Measurements from ENCODE around the gene PRTFDC1. TPM values are rescaled to one million over a fixed set of nuclear protein-coding genes. Genes with fewer than 3 reads are reported as not detected.
A peak's percentile ranks its signal among the peaks of the same experiment; 100 is the strongest.

PRTFDC1 gene, protein sequence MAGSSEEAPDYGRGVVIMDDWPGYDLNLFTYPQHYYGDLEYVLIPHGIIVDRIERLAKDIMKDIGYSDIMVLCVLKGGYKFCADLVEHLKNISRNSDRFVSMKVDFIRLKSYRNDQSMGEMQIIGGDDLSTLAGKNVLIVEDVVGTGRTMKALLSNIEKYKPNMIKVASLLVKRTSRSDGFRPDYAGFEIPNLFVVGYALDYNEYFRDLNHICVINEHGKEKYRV
- polyA plus RNA-seq (2012; ENCODE audit: missing spikeins): 0.68 TPM

DNA sequence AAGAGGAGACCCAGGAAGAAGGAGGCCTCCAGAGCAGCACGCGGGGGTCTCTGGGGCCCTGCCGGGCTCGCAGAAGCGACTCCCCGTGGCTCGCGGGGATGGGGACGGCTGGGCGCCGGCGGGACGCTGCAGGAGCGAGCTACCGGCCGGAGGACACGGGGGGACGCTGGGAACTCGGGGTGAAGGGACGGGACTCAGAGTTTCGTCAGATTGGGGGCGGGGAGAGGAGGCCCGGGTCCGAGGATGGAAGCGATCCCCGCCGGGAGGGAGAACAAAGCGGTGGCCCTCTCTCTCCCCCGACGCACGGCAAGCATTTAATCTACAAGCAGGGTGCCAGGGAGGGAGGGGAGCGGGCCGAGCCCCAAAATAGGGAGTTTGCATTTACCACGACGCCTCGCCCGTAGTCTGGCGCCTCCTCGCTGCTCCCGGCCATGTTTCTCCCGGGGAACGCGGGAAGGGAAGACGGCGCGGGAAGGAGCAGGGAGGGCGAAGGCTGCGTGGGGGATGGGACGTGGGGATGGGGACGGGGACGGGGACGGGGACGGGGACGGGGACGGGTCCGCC is at the start of gene PRTFDC1:
Gene PRTFDC1, minus strand, starts transcription at position 464 of the 564 bp plus-strand sequence. Its CDS starts 31 bp downstream, at position 433.
- FAIRE-seq (no peak), DNase-seq (ENCODE audit: insufficient read length) (peak; percentile 31)
- TF ChIP-seq POLR2AphosphoS5 (IDR thresholded peaks at IDR 0.05; ENCODE audit: low read depth, low read length): no peak
- TF ChIP-seq POLR2A (IDR thresholded peaks at IDR 0.05; ENCODE audit: low read depth, low read length): no peak; the same call in 1 of the 2 replicates
- TF ChIP-seq TAF1 (IDR thresholded peaks at IDR 0.05; ENCODE audit: borderline replicate concordance, low read depth, low read length): no peak

DNA sequence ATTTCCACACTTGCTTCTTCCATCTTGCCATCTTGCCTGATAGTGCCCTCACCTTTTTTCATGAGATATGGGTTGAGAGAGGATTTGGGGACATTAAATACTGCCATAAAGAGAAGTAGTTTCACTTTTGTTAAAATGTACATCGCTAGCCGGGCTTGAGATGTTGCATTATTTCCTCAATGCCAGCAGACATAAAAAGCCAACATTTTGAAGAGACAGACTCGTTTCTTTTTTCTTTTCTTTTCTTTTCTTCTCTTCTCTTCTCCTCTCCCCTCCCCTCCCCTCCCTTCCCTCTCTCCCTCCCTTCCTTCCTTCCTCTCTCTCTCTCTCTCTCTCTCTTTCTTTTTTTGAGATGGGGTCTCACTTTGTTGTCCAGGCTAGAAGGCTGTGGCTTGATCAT is 45.6 kb upstream of the PRTFDC1 start:
- FAIRE-seq: no peak
- TF ChIP-seq POLR2AphosphoS5 (IDR thresholded peaks at IDR 0.05; ENCODE audit: low read depth, low read length) (no peak), TAF1 (IDR thresholded peaks at IDR 0.05; ENCODE audit: borderline replicate concordance, low read depth, low read length) (no peak), POLR2A (IDR thresholded peaks at IDR 0.05; ENCODE audit: low read depth, low read length) (no peak)
- no peak for DNase-seq (ENCODE audit: insufficient read length)

DNA sequence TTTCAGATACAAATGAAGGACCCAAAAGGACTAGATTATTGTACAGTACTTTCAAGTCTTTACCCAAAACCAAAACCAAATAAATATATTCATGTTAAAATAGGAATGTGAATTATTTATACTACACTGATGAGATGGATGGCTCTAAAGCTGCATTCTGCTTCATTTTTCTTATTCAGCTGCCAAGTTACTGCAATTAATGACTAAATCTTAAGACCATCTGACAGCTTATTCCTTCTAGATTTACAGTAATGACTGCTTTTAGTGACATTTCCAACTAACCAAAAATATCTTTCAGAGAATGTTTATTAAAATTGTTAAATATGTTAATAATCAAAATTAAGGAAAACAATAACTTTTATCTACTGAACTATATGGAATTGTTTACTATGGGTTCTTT is 42.7 kb upstream of the PRTFDC1 start:
- TF ChIP-seq POLR2A (IDR thresholded peaks at IDR 0.05; ENCODE audit: low read depth, low read length) (no peak), TAF1 (IDR thresholded peaks at IDR 0.05; ENCODE audit: borderline replicate concordance, low read depth, low read length) (no peak), POLR2AphosphoS5 (IDR thresholded peaks at IDR 0.05; ENCODE audit: low read depth, low read length) (no peak)
- DNase-seq (ENCODE audit: insufficient read length) (no peak), FAIRE-seq (no peak)

DNA sequence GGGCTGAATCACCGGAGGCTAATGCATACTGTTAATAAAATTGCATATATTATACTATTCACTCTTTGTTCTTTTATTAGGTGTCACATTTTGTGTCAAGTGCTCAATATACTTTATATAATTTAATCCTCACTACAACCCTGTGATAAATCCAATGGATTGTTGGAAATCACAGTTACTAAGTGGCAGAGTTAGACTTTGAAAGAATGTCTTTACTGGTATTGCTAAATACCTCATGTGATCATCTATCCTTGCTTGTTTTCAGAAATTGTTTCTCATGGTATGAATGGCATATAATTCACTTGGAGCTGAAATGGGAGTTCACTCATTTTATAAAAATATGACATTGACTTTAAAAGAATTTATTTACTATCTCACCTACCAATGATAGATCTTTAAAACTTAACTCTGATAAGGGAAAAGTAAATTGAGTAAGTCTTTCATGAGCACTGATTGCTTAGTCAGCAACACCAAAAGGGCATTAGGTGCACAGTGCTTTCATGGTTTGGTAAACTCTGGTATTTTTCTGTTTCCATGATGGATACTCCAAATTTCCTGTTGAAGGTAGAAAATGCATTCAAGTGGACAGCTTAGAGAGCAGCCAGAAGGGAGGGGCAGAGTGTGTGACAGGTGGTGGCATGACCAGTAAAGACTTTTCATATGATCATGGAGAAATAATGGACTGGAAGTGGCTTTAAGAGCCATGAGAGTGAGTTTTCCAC is 41.0 kb upstream of the PRTFDC1 start:
- DNase-seq (ENCODE audit: insufficient read length) (no peak), FAIRE-seq (no peak)
- TF ChIP-seq TAF1 (IDR thresholded peaks at IDR 0.05; ENCODE audit: borderline replicate concordance, low read depth, low read length): no peak
- TF ChIP-seq POLR2AphosphoS5 (IDR thresholded peaks at IDR 0.05; ENCODE audit: low read depth, low read length): no peak
- TF ChIP-seq POLR2A (IDR thresholded peaks at IDR 0.05; ENCODE audit: low read depth, low read length): no peak

DNA sequence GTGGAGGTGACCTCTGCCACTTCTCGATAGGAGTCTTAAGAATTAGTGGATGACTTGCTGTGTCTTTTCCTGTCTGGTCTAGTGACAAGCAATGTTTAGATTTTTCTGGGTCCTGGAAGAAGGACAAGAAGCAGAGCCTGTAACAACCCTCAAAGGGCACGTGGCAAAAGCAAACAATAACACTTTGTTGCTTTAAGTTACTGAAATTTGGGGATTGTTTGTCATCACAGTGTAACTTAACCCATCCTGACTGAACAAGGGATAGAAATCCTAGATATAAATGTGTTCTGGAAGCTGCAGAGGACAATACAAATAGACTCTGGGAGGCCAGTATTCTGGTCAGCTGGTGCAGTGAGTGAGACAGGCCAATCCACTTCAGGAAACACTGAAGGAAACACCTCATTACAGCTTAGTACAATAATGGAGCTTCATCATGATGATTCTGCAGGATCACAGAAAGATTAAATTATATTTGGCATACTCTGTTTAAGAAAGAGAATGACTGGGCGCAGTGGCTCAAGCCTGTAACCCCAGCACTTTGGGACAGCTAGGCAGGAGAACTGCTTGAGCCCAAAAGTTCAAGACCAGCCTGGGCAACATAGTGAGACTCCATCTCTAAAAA is 40.2 kb upstream of the PRTFDC1 start:
- FAIRE-seq (no peak), DNase-seq (ENCODE audit: insufficient read length) (no peak)
- TF ChIP-seq TAF1 (IDR thresholded peaks at IDR 0.05; ENCODE audit: borderline replicate concordance, low read depth, low read length) (no peak), POLR2A (IDR thresholded peaks at IDR 0.05; ENCODE audit: low read depth, low read length) (no peak), POLR2AphosphoS5 (IDR thresholded peaks at IDR 0.05; ENCODE audit: low read depth, low read length) (no peak)

DNA sequence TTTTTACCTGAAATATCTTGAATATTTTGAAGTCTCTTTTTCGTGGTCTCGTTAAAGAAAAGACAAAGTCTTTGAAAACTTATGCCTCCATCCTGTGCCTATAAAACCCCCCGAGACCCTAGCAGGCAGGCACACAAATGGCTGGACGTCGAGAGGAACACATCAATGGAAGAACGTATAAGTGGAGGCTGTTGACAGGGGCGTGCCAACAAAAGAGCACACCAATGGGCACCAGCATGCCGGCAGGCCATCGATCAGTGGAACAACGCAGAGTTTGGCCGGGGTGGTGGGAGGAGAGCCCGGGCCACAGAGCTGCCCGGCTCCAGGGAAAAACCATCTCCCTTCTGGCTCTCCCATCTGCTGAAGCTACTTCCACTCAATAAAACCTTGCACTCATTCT is 38.9 kb upstream of the PRTFDC1 start:
- no peak for TF ChIP-seq POLR2A (IDR thresholded peaks at IDR 0.05; ENCODE audit: low read depth, low read length)
- TF ChIP-seq TAF1 (IDR thresholded peaks at IDR 0.05; ENCODE audit: borderline replicate concordance, low read depth, low read length): no peak
- TF ChIP-seq POLR2AphosphoS5 (IDR thresholded peaks at IDR 0.05; ENCODE audit: low read depth, low read length): no peak
- DNase-seq (ENCODE audit: insufficient read length) (no peak), FAIRE-seq (no peak)

DNA sequence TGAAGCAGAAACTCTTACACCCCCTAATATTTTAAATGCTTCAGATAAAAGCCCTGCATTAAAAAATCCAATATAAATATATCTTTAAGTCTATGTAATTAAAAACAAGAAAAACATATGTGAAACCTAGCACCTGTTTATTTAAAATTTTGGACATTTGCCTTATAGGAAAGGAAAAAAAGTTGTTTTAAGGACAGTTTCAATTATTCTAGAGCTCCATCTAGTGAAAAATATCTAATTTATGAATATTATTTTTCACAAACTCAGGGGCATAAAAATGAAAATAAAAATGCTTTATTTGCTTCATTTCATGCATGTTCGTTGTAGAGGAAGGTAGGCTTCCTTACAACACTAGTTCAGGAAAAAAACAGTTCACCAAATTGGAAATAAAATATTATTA is 37.5 kb upstream of the PRTFDC1 start:
- no peak for TF ChIP-seq TAF1 (IDR thresholded peaks at IDR 0.05; ENCODE audit: borderline replicate concordance, low read depth, low read length)
- no peak for TF ChIP-seq POLR2AphosphoS5 (IDR thresholded peaks at IDR 0.05; ENCODE audit: low read depth, low read length)
- no peak for TF ChIP-seq POLR2A (IDR thresholded peaks at IDR 0.05; ENCODE audit: low read depth, low read length)
- FAIRE-seq (no peak), DNase-seq (ENCODE audit: insufficient read length) (no peak)

DNA sequence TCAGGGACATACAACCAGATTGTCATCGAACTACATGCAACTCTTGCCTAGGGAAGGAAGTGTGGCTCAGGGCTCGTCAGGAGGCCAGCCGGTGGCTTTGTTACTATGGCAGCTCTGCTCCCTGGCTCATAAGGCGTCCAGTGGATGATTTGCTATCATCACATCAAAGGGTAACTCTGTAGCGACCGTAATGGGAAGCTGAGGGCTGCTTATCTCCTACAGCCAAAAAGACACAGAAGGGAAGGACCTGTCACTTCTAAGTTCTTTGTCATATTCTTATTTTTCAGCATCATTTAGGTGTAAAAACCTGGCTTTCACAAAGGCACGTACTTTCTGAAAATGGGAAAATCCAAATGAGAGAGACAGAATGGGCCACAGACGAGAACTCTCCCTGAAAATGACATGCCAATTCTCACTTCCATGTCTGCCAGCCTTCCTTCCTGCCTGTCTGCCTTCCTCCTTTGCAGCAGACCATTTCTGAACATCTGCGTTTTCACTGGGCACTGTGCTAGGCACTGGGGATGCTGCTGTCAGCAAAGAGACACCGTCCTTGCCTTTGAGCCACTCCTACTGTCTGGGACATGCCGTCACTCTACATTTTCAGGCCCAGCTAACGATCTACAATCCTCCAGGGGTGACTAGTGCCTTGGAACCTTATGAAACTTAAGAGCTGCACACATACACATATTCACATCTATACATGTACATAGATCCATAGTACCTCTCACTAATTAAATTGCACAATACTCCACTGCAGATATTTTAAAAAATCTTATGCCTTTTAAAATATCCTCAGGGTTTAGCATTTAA is 36.6 kb upstream of the PRTFDC1 start:
- TF ChIP-seq POLR2A (IDR thresholded peaks at IDR 0.05; ENCODE audit: low read depth, low read length) (no peak), TAF1 (IDR thresholded peaks at IDR 0.05; ENCODE audit: borderline replicate concordance, low read depth, low read length) (no peak), POLR2AphosphoS5 (IDR thresholded peaks at IDR 0.05; ENCODE audit: low read depth, low read length) (no peak)
- DNase-seq (ENCODE audit: insufficient read length) (no peak), FAIRE-seq (no peak)

DNA sequence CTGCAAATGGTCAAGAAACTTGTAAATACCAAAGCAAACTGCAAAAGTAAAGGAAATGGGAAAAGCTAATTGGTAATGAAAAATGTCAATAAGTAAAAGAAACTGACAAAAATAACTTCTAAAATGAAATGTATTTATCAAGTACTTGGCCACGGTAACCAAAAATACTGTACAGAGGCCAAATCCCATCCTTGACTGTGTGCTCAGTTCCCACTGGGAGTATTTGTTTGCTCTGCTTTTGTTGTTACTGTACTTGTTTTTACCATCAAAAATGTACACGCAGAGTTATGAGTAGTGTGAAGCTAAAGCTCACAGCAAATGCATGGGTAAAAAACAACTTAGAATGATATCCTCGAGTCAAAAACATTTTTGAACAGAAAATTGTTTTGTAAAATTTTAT is 32.5 kb upstream of the PRTFDC1 start:
- TF ChIP-seq POLR2A (IDR thresholded peaks at IDR 0.05; ENCODE audit: low read depth, low read length): no peak
- no peak for TF ChIP-seq TAF1 (IDR thresholded peaks at IDR 0.05; ENCODE audit: borderline replicate concordance, low read depth, low read length)
- TF ChIP-seq POLR2AphosphoS5 (IDR thresholded peaks at IDR 0.05; ENCODE audit: low read depth, low read length): no peak
- DNase-seq (ENCODE audit: insufficient read length) (no peak), FAIRE-seq (no peak)

DNA sequence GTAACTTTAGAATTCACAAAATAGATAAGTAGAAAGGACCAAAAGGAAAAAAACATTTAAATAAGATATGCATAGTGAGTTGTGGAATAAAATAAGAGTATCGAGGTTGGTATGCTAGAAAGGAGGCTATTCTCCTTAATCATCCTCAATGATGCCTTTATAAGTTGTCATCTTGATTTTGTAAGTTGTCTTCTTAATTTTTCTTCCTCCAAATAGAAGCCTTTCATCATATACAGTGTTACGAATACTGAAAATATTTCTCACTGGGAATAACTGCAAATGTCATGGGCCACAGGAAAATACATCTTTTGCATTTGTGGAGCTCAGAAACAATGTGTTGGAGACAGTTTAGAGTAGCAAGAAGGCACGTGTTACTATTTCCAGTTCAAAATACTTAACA is 31.5 kb upstream of the PRTFDC1 start:
- no peak for FAIRE-seq
- no peak for TF ChIP-seq POLR2A (IDR thresholded peaks at IDR 0.05; ENCODE audit: low read depth, low read length)
- no peak for TF ChIP-seq POLR2AphosphoS5 (IDR thresholded peaks at IDR 0.05; ENCODE audit: low read depth, low read length)
- no peak for TF ChIP-seq TAF1 (IDR thresholded peaks at IDR 0.05; ENCODE audit: borderline replicate concordance, low read depth, low read length)

DNA sequence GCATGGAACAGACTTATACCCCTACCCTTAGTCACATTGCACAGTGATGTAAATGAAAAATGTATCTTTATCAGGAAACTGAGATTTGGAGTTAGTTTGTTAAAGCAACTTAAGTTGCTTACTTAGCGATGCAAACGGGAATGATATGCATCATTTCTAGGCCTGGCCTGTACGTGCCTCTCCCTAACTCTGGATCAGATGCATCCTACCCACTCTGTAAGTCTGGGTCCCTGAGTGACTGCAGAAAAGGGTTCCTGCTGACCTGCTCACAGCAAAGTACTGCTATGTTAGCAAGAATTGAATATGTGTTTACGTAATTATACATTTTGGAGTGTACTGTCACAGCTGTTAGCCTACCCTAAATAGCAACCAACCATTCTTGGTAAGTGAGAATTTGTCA is 30.7 kb upstream of the PRTFDC1 start:
- no peak for TF ChIP-seq POLR2AphosphoS5 (IDR thresholded peaks at IDR 0.05; ENCODE audit: low read depth, low read length)
- no peak for TF ChIP-seq TAF1 (IDR thresholded peaks at IDR 0.05; ENCODE audit: borderline replicate concordance, low read depth, low read length)
- TF ChIP-seq POLR2A (IDR thresholded peaks at IDR 0.05; ENCODE audit: low read depth, low read length): no peak
- no peak for DNase-seq (ENCODE audit: insufficient read length)
- no peak for FAIRE-seq

More for the DNA sequence above, 31.5 kb upstream of the PRTFDC1 start:
- DNase-seq (ENCODE audit: insufficient read length): no peak

Measured in GM12892 (cell line).